NCI-H2196 (cell line): Measurements from ENCODE around the gene RBM33.
"Not testable (repeated sequence)": the region's sequence is repeated elsewhere in the genome, so short reads cannot be mapped to it uniquely, and the experiment has no call there.

ENCODE experiments used
- DNase-seq: peaks from one replicate; lab custom pipeline; 2025; ENCODE audit not compliant: unreplicated experiment; lab: John Stamatoyannopoulos, UW

The RBM33 gene

GRCh38 chr7:155662343-155663043, 18.0 kb downstream of the RBM33 start:
- no peak for DNase-seq

DNA sequence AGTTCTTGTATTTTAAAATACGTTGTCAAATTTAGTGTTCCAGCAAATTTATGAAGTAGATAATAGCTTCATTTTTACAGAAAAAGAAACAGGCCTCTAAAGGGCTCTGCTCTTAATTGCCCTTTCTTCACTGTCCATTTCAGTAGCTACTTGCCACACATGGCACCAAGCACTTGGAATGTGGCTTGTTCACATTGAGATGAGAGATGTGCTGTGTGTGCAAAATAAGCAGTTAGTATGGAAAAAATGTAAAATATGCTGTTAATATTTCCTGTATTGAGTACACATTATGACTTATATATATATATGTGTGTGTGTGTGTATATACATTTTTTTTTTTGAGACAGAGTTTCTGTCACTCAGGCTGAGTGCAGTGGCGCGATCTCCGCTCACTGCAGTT, 19.5 kb downstream of the RBM33 start:
- DNase-seq: no peak

DNA sequence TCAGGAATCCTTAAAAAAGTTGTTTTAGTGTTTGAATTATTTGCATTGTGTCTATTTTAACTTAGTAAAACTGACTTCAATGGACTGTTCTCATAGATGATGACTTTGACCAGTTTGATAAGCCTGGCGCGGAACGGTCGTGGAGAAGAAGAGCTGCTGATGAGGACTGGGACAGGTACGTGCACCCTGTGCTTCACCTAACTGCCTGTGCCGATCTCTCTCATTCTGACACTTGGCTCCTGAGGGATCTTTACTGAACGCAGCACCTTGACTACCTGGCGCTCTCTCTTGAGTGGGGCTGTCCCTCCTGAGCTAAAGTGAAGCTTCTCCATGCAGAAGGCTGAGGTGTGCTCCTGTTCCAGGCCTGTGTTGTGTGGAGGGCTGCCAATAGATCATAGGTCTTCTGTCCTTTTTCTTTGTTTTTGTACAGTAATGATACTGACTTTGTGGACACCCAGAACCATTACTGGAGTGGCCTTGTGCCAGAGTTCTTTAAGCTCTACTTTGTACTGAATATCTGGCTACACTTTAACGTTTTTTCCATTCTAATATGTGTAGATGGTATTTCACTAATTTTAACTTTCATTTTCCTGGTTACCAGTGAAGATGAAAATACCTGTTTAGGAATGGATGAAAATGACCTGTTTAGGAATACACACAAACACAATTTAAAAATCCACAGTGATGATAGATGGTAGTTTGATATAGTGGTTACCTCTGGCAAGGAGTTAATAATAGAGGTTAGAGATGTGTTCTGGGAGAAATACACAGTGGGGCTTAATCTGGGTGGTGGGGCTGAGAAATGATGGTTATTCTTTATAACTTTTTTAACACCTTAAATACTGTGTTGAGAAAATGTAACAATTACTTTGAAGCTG, 20.9 kb downstream of the RBM33 start:
- DNase-seq: no peak

GRCh38 chr7:155665957-155666287, 21.5 kb downstream of the RBM33 start:
- no peak for DNase-seq

- DNase-seq: no peak
Measured at GRCh38 chr7:155667241-155667829, 22.9 kb downstream of the RBM33 start.

GRCh38 chr7:155669717-155670505, 25.4 kb downstream of the RBM33 start:
- no peak for DNase-seq

- no peak for DNase-seq
Measured at GRCh38 chr7:155670521-155670920, 26.1 kb downstream of the RBM33 start.

GRCh38 chr7:155674556-155674955, 30.1 kb downstream of the RBM33 start:
- no peak for DNase-seq

DNA sequence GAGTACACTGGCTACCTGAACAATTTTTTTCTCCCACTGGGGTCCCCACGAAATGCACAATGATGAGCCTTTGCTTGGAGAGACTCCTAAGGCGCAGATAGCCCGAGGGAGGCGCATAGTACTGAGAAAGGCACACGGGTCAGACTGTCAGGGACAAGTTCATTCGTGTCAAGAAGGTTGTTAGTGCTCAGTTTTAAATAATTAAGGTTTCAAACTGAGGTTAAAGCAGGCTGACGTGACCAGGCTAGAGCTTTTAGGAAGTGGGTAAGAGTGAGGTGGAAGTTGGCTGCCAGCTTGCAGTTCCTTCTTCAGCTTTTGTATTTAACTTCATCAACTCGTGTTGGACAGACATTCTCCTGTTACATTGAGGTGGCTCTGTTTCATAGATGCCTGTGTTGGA, 31.6 kb downstream of the RBM33 start:
- DNase-seq: no peak

DNA sequence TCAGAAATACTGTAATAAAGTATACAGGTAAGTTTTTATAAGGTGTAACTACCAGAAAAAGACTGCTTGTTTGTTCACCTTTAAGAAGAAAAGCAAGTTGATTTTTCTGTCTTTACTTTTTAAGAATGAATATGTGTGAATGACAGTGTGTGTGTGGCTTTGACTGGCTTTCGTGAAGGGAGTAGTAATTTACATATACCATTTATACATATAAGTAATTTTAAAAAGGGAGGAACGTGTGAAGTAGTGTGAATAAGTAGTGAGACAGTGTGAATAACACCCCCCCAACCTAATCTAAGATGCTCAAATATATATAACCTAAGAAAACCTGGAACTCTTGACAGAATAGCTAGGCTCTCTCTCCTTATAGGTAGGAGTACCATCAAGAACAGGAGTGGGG, 33.2 kb downstream of the RBM33 start:
- no peak for DNase-seq

- no peak for DNase-seq
Measured at GRCh38 chr7:155680124-155680523, 35.7 kb downstream of the RBM33 start.

GRCh38 chr7:155680864-155681263, 36.4 kb downstream of the RBM33 start:
- no peak for DNase-seq

- no peak for DNase-seq
Measured at GRCh38 chr7:155681663-155682062, 37.2 kb downstream of the RBM33 start.

DNA sequence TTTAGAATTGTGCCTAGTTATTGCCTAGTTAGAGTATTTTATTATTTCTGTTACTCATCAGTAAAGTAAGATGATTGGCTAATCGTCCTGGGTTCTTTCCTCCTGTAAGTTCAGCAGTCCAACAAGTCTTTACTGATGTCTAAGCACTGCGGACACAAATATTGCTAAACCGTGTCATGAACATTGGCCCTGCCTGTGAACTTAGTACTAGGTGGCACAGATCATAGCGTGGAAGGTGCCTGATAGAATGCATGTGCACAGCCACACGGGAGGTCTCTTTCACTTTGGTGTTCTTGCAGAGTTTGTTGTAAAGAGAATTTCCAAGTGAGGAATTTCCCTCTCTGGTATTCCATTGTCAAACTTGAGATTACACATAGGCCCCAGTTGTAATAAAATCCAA, 38.0 kb downstream of the RBM33 start:
- no peak for DNase-seq

DNA sequence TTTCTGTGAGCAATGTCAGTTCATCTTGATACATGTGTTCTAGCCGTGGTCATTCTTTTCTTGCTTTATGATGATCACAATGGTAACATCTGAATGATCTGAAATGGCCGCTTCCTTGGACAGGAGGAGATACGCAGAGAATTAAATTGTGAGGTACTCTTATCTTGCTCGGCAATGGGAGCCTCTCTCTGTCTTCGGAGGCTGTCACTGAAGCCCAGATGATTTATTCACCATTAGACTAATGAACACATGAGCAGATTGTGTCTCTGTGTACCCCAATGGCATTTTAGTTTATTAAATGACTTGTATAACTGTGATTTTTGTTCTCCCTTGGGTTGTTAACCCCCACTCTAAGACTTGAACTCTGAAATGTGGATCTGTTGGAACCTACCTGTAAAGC, 38.6 kb downstream of the RBM33 start:
- no peak for DNase-seq

- no peak for DNase-seq
Measured at GRCh38 chr7:155683714-155684113, 39.3 kb downstream of the RBM33 start.

- no peak for DNase-seq
Measured at GRCh38 chr7:155684543-155684942, 40.1 kb downstream of the RBM33 start.

GRCh38 chr7:155685070-155685790, 40.8 kb downstream of the RBM33 start:
- DNase-seq: no peak

DNA sequence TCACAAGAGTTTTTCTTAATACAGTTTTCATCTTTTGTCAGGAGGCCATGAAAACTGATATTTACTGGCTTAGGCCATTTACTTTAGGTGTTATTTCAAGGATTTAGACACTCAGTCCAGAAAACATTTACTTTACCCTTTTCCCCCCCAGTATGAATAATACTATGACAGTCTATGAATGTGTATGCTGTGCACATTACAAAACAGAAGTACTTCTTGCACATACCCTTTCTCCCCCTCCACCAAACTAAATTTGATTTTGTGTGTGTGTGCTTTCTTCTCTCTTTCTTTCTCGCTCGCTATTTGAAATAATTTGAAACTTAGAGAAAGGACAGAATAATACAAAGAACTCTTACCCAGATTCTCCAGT, 41.3 kb downstream of the RBM33 start:
- no peak for DNase-seq

DNA sequence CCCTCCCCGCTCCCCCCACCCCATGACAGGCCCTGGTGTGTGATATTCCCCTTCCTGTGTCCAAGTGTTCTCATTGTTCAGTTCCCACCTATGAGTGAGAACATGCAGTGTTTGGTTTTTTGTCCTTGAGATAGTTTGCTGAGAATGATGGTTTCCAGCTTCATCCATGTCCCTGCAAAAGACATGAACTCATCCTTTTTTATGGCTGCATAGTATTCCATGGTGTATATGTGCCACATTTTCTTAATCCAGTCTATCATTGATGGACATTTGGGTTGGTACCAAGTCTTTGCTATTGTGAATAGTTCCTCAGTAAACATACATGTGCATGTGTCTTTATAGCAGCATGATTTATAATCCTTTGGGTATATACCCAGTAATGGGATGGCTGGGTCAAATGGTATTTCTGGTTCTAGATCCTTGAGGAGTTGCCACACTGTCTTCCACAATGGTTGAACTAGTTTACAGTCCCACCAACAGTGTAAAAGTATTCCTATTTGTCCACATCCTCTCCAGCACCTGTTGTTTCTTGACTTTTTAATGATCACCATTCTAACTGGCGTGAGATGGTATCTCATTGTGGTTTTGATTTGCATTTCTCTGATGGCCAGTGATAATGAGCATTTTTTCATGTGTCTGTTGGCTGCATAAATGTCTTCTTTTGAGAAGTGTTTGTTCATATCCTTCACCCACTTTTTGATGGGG, 42.3 kb downstream of the RBM33 start:
- not testable (repeated sequence) for DNase-seq
